ENCODE measurements around the gene GNA12. TPM values are rescaled to one million over a fixed set of nuclear protein-coding genes. Genes with fewer than 3 reads are reported as not detected.

The GNA12 gene
- total and polyA plus RNA-seq, 10 of the 15 experiments (the other 5 are each of a cell fraction or from before 2014, with no cell fraction given) = 1.9 to 51.8 (median 12.6) TPM

DNA sequence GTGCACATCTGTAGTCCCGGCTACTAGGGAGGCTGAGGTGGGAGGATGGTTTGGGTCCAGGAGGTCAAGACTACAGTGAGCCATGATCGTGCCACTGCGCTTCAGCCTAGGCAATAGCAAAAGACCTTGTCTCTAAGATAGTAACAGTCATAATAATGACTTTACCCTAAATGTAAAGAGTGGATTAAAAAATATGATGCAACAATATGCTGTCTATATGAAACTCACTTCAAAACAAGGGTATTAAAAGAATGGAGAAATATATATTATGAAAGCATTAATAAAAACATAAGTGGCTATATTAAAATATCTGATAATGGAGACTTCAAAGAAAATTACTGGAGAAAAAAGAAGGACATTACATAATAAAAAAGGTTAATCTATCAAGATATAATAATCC is 5.7 kb downstream of the GNA12 start:
- FAIRE-seq = no peak
- Histone ChIP-seq H3K9ac (ENCODE audit: control insufficient read depth, insufficient read depth, low read length) (no peak overlapping the region), H3K79me2 (ENCODE audit: control insufficient read depth, insufficient read depth, low read length) (peaks cover 9% of the 10 kb centered on the region), H3K27ac (ENCODE audit: control insufficient read depth, insufficient read depth) (no peak overlapping the region), H3K36me3 (ENCODE audit: control insufficient read depth in 2 of 2, insufficient read depth in 2 of 2, low read length in 1 of 2) (peaks cover 0 to 8% of the 10 kb centered on the region in 2 experiments; a peak in 2 of 4 replicates), H3K4me2 (ENCODE audit: control insufficient read depth, insufficient read depth) (no peak overlapping the region), H3K9me3 (replicated peaks; ENCODE audit: control insufficient read depth, insufficient read depth, low read length) (no peaks in the 10 kb centered on the region), H4K20me1 (ENCODE audit: control insufficient read depth, insufficient read depth) (no peaks in the 10 kb centered on the region), H2AFZ (ENCODE audit: control insufficient read depth, low read depth, low read length) (no peak overlapping the region), H3K4me1 (ENCODE audit: control insufficient read depth, insufficient read depth, low read length) (peaks cover 30% of the 10 kb centered on the region), H3K4me3 (no peak overlapping the region), H3K27me3 (replicated peaks in 1 of 2; ENCODE audit: control insufficient read depth in 2 of 2, insufficient read depth in 2 of 2, low read length in 1 of 2) (no peaks in the 10 kb centered on the region)
- DNase-seq (ENCODE audit: low read depth, low spot score) = no peak
- in situ Hi-C loops (cut with MboI) = no loop called here
- SMC1A ChIA-PET (ENCODE audit: uncharacterized antibody, unreplicated experiment) = interaction anchor here (0.6 to 1.8 kb wide), 9 partner anchors 10 to 66 kb away, joined by 3 to 6 read pairs (median 4); no protein-coding TSS in a partner anchor
- no peak for ATAC-seq
- no peak for TF ChIP-seq ZNF217 (IDR thresholded peaks at IDR 0.05)
- TF ChIP-seq NRF1 (conservative IDR thresholded peaks at IDR 0.05; ENCODE audit: low read depth, low read length) = no peak
- no peak for TF ChIP-seq HDAC2 (IDR thresholded peaks at IDR 0.05)
- TF ChIP-seq TCF7 (IDR thresholded peaks at IDR 0.05; ENCODE audit: borderline replicate concordance) = no peak
- TF ChIP-seq PML (IDR thresholded peaks at IDR 0.05; ENCODE audit: low read length) = no peak
- no peak for TF ChIP-seq LARP7 (IDR thresholded peaks at IDR 0.05)
- no peak for TF ChIP-seq STAT1 (conservative IDR thresholded peaks at IDR 0.05)
- TF ChIP-seq NR2C1 (IDR thresholded peaks at IDR 0.05) = no peak
- TF ChIP-seq NFIC (IDR thresholded peaks at IDR 0.05; ENCODE audit: low read depth, low read length) = no peak
- TF ChIP-seq BRCA1 (IDR thresholded peaks at IDR 0.05; ENCODE audit: low read depth, low read length) = no peak
- no peak for TF ChIP-seq ZNF207 (IDR thresholded peaks at IDR 0.05; ENCODE audit: borderline replicate concordance)
- TF ChIP-seq RCOR1 (conservative IDR thresholded peaks at IDR 0.05; ENCODE audit: low read depth, low read length) = no peak
- no peak for TF ChIP-seq JUNB (IDR thresholded peaks at IDR 0.05)
- no peak for TF ChIP-seq KLF5 (IDR thresholded peaks at IDR 0.05; ENCODE audit: partially characterized antibody)
- TF ChIP-seq SMC3 (IDR thresholded peaks at IDR 0.05; ENCODE audit: borderline replicate concordance, low read length) = no peak
- no peak for TF ChIP-seq GATAD2B (conservative IDR thresholded peaks at IDR 0.05; ENCODE audit: low read depth)
- TF ChIP-seq REST (IDR thresholded peaks at IDR 0.05; ENCODE audit: low read depth, low read length) = no peak
- intact Hi-C loops (cut with micrococcal nuclease; ENCODE audit: unreplicated experiment) = no loop called here
- CTCF ChIA-PET = interaction anchor here (3.4 kb wide), 1 partner anchor 128 kb away, joined by 16 read pairs; no protein-coding TSS in a partner anchor
- BruUV-seq (replicated peaks) = no TSS peak
- RAD21 ChIA-PET (ENCODE audit: unreplicated experiment) = interaction anchor here (1.1 to 1.8 kb wide), 3 partner anchors 80 to 128 kb away, joined by 3 to 6 read pairs (median 4); no protein-coding TSS in a partner anchor
- POLR2A ChIA-PET = interaction anchor here (0.8 to 1.0 kb wide), 2 partner anchors 37 to 128 kb away, joined by 3 read pairs; no protein-coding TSS in a partner anchor
- 74% methylated on average over 3 of the region's 3 CpGs for WGBS (ENCODE audit: insufficient coverage, insufficient replicate concordance, low lambda C conversion rate, missing lambda C conversion rate)
